ENCODE data around the gene GPC2. TPM values are rescaled to one million over a fixed set of nuclear protein-coding genes. Genes with fewer than 3 reads are reported as not detected.

Gene GPC2
- total RNA-seq, 1 experiment from 2014 or later: 23.3 TPM

- ChIA-PET POLR2A (ENCODE audit: low non-redundant PET) (no interaction called here), CTCF (no interaction called here)
- no peaks in the 10 kb centered on the region for H3K9me3 ChIP-seq (ENCODE audit: low read depth, low read length, poor library complexity, severe bottlenecking)
- no peaks in the 10 kb centered on the region for H3K36me3 ChIP-seq (ENCODE audit: insufficient read depth, low read length, poor library complexity, severe bottlenecking)
- TF ChIP-seq CTCF (conservative IDR thresholded peaks at IDR 0.05; ENCODE audit: low read depth, low read length): no peak
- TF ChIP-seq EZH2 (IDR thresholded peaks at IDR 0.05; ENCODE audit: borderline replicate concordance, low read depth, low read length, poor library complexity, severe bottlenecking): no peak
- no peak for DNase-seq (ENCODE audit: low spot score)
- no TSS peak for BruUV-seq (replicated peaks)
- H3K4me3 ChIP-seq (ENCODE audit: low read depth, low read length, poor library complexity, severe bottlenecking): no peak overlapping the region
- H3K27me3 ChIP-seq (replicated peaks; ENCODE audit: insufficient read depth, low read depth, low read length, poor library complexity): no peaks in the 10 kb centered on the region
- intact Hi-C loops (cut with micrococcal nuclease; ENCODE audit: unreplicated experiment): no loop called here
- no peak overlapping the region for H3K27ac ChIP-seq (ENCODE audit: low read depth, low read length, poor library complexity, severe bottlenecking)
- H3K4me1 ChIP-seq (ENCODE audit: insufficient read depth, low read length, poor library complexity, severe bottlenecking): no peaks in the 10 kb centered on the region
Observed at GRCh38 chr7:100212631-100213286, 35.6 kb upstream of the GPC2 start.

GRCh38 chr7:100211342-100211780 lies 34.2 kb upstream of the GPC2 start:
- Histone ChIP-seq H3K27ac (ENCODE audit: low read depth, low read length, poor library complexity, severe bottlenecking) (no peak overlapping the region), H3K4me3 (ENCODE audit: low read depth, low read length, poor library complexity, severe bottlenecking) (no peak overlapping the region), H3K36me3 (ENCODE audit: insufficient read depth, low read length, poor library complexity, severe bottlenecking) (no peaks in the 10 kb centered on the region), H3K4me1 (ENCODE audit: insufficient read depth, low read length, poor library complexity, severe bottlenecking) (no peaks in the 10 kb centered on the region), H3K9me3 (ENCODE audit: low read depth, low read length, poor library complexity, severe bottlenecking) (no peaks in the 10 kb centered on the region), H3K27me3 (replicated peaks; ENCODE audit: insufficient read depth, low read depth, low read length, poor library complexity) (no peaks in the 10 kb centered on the region)
- CTCF ChIA-PET: no interaction called here
- intact Hi-C loops (cut with micrococcal nuclease; ENCODE audit: unreplicated experiment): no loop called here
- POLR2A ChIA-PET (ENCODE audit: low non-redundant PET): no interaction called here
- no TSS peak for BruUV-seq (replicated peaks)
- TF ChIP-seq CTCF (conservative IDR thresholded peaks at IDR 0.05; ENCODE audit: low read depth, low read length): no peak
- TF ChIP-seq EZH2 (IDR thresholded peaks at IDR 0.05; ENCODE audit: borderline replicate concordance, low read depth, low read length, poor library complexity, severe bottlenecking): no peak
- no peak for DNase-seq (ENCODE audit: low spot score)

GRCh38 chr7:100210805-100211204 lies 33.6 kb upstream of the GPC2 start:
- Histone ChIP-seq H3K36me3 (ENCODE audit: insufficient read depth, low read length, poor library complexity, severe bottlenecking) (no peaks in the 10 kb centered on the region), H3K27ac (ENCODE audit: low read depth, low read length, poor library complexity, severe bottlenecking) (no peak overlapping the region), H3K4me3 (ENCODE audit: low read depth, low read length, poor library complexity, severe bottlenecking) (no peak overlapping the region), H3K4me1 (ENCODE audit: insufficient read depth, low read length, poor library complexity, severe bottlenecking) (no peaks in the 10 kb centered on the region), H3K27me3 (replicated peaks; ENCODE audit: insufficient read depth, low read depth, low read length, poor library complexity) (no peaks in the 10 kb centered on the region), H3K9me3 (ENCODE audit: low read depth, low read length, poor library complexity, severe bottlenecking) (no peaks in the 10 kb centered on the region)
- CTCF ChIA-PET: no interaction called here
- DNase-seq (ENCODE audit: low spot score): no peak
- TF ChIP-seq CTCF (conservative IDR thresholded peaks at IDR 0.05; ENCODE audit: low read depth, low read length): no peak
- no peak for TF ChIP-seq EZH2 (IDR thresholded peaks at IDR 0.05; ENCODE audit: borderline replicate concordance, low read depth, low read length, poor library complexity, severe bottlenecking)
- intact Hi-C loops (cut with micrococcal nuclease; ENCODE audit: unreplicated experiment): no loop called here
- POLR2A ChIA-PET (ENCODE audit: low non-redundant PET): no interaction called here
- BruUV-seq (replicated peaks): no TSS peak

Data from A673 (cell line).